Breast epithelium (tissue), 3 donors: ENCODE data around the gene ARHGEF19.

Source experiments
- CTCF ChIP-seq, 3 donors: fragments of 450-650 bp; IDR thresholded peaks; one replicate each; pipeline ENCODE4 v1.5.1; 2016 to 2017; ENCODE audit warnings: antibody characterized with exemption in 3 of 3, mild to moderate bottlenecking in 3 of 3, moderate library complexity in 3 of 3
- POLR2AphosphoS5 ChIP-seq, 3 donors: sonication (generic); formaldehyde crosslinking; IDR thresholded peaks; one replicate each; pipeline ENCODE4 v1.6.1; 2017; ENCODE audit warnings: antibody characterized with exemption in 3 of 3

GRCh38 chr1:16230744-16231143 lies 18.3 kb upstream of the ARHGEF19 start:
- TF ChIP-seq POLR2AphosphoS5 (IDR thresholded peaks at IDR 0.05): no peak
- TF ChIP-seq CTCF (IDR thresholded peaks at IDR 0.05): no peak
